SW 1271 (cell line): ENCODE data around the gene NENF.

ENCODE experiments used
- DNase-seq, 2 experiments: peaks; one replicate each; lab custom pipeline; 2025; lab: John Stamatoyannopoulos, UW

NENF gene

GRCh38 chr1:212431644-212432043 is 1.1 kb upstream of the NENF start:
- DNase-seq = no peak

- no peak for DNase-seq
Measured at GRCh38 chr1:212432272-212432660, 454 bp upstream of the NENF start.

GRCh38 chr1:212433577-212434462 is 1.1 kb downstream of the NENF start:
- no peak for DNase-seq

- no peak for DNase-seq
Measured at GRCh38 chr1:212434992-212435391, 2.3 kb downstream of the NENF start.

GRCh38 chr1:212437179-212437798 is 4.6 kb downstream of the NENF start:
- no peak for DNase-seq

- DNase-seq = no peak
Measured at GRCh38 chr1:212438831-212439237, 6.1 kb downstream of the NENF start.

GRCh38 chr1:212440419-212440818 is 7.7 kb downstream of the NENF start:
- DNase-seq = no peak

GRCh38 chr1:212442408-212442807 is 9.7 kb downstream of the NENF start:
- no peak for DNase-seq

- no peak for DNase-seq
Measured at GRCh38 chr1:212446333-212446732, 13.6 kb downstream of the NENF start.

GRCh38 chr1:212447478-212447877 is 14.8 kb downstream of the NENF start:
- DNase-seq = no peak

GRCh38 chr1:212450331-212450881 is 17.7 kb downstream of the NENF start:
- DNase-seq = no peak

GRCh38 chr1:212451416-212452322 is 18.9 kb downstream of the NENF start:
- DNase-seq = no peak

- DNase-seq = no peak
Measured at GRCh38 chr1:212452323-212453155, 19.8 kb downstream of the NENF start.

GRCh38 chr1:212453156-212453857 is 20.6 kb downstream of the NENF start:
- DNase-seq = no peak

- no peak for DNase-seq
Measured at GRCh38 chr1:212454741-212455140, 22.0 kb downstream of the NENF start.

GRCh38 chr1:212455401-212455800 is 22.7 kb downstream of the NENF start:
- no peak for DNase-seq

GRCh38 chr1:212455803-212456528 is 23.2 kb downstream of the NENF start:
- peak; percentile 9 to 39 for DNase-seq

GRCh38 chr1:212457740-212458338 is 25.1 kb downstream of the NENF start:
- peak in 1 of 2 experiments; percentile 37 for DNase-seq

GRCh38 chr1:212458817-212459216 is 26.1 kb downstream of the NENF start:
- DNase-seq = no peak
